ENCODE measurements around the gene LYPLAL1. TPM values are rescaled to one million over a fixed set of nuclear protein-coding genes. Genes with fewer than 3 reads are reported as not detected.

The LYPLAL1 gene
- total and polyA plus RNA-seq, 9 of the 15 experiments (the other 6 are each of a cell fraction or from before 2014, with no cell fraction given) = 14.9 to 179 (median 46.3) TPM

DNA sequence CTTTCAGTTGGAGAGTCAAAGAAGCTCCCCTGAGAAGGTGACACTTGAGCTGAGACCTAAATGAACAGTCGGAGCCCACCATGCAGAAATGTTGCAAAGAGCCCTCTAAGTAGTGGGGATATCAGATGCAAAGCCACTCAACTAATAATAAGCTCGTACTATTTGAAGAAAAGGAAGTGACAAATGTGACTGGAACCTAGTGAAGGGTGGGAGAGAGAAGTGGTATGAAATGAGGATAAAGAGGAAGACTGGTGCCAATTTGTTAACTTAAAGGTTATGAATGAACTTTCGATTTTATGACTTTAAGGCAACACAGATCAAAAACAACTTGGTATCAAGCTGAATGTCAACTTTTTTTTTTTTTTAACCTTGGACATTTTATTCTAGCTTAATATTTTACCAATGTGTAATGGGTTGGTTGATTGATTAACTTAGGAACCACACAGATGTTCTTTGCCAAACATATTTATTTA lies 14.7 kb downstream of the LYPLAL1 start:
- intact Hi-C loops (cut with micrococcal nuclease) (no loop called here), in situ Hi-C loops (cut with MboI) (no loop called here)
- Histone ChIP-seq H3K4me3 (no peak overlapping the region), H3K9me3 (replicated peaks; ENCODE audit: control insufficient read depth, insufficient read depth, low read depth, low read length) (no peaks in the 10 kb centered on the region; the same call in 1 of the 2 replicates), H3K79me2 (ENCODE audit: control insufficient read depth, insufficient read depth, low read length) (peaks cover 76% of the 10 kb centered on the region), H3K27me3 (ENCODE audit: control insufficient read depth in 2 of 2, insufficient read depth in 2 of 2, low read length in 2 of 2) (no peaks in the 10 kb centered on the region), H3K4me2 (ENCODE audit: insufficient read depth, low read length) (no peak overlapping the region), H3K9ac (ENCODE audit: insufficient read depth in 1 of 2, low read depth in 2 of 2, low read length in 2 of 2) (no peak overlapping the region), H3K36me3 (ENCODE audit: control insufficient read depth, insufficient read depth, low read length) (peaks cover 11% of the 10 kb centered on the region; the same call in 2 of the 3 replicates), H3K27ac (ENCODE audit: extremely low read depth, low read depth, low read length) (no peak overlapping the region), H3K9me1 (ENCODE audit: control insufficient read depth, insufficient read depth, low read length) (no peaks in the 10 kb centered on the region), H2AFZ (ENCODE audit: low read depth, low read length) (no peak overlapping the region), H3K4me1 (replicated peaks in 1 of 2; ENCODE audit: control insufficient read depth in 2 of 2, insufficient read depth in 2 of 2, low read length in 2 of 2) (peaks cover 0 to 10% of the 10 kb centered on the region in 2 experiments; a peak in 2 of 5 replicates), H4K20me1 (replicated peaks; ENCODE audit: control insufficient read depth, insufficient read depth, low read length) (no peaks in the 10 kb centered on the region)
- WGBS (ENCODE audit: insufficient coverage, low coverage, missing lambda C conversion rate) = 80% methylated on average over 3 of the region's 3 CpGs
- ATAC-seq (peak; percentile 39), FAIRE-seq (no peak), DNase-seq (ENCODE audit: extremely low read depth in 1 of 4, low spot score in 3 of 4) (no peak)
- BruUV-seq (replicated peaks) = no TSS peak
- ChIA-PET POLR2A (interaction anchor here (0.8 to 4.8 kb wide), 3 partner anchors 9 to 13 kb away, joined by 3 to 40 read pairs (median 6); partner anchors contain the start of gene LYPLAL1), CTCF (ENCODE audit: low intra/inter-chr PET ratio) (no interaction called here)
- TF ChIP-seq NCOA4 (IDR thresholded peaks at IDR 0.05; ENCODE audit: partially characterized antibody) (no peak), ZNF121 (CRISPR knock-in tag; conservative IDR thresholded peaks at IDR 0.05) (no peak), SLC30A9 (CRISPR knock-in tag; IDR thresholded peaks at IDR 0.05) (no peak), XRCC4 (IDR thresholded peaks at IDR 0.05; ENCODE audit: extremely low read depth, insufficient read depth, insufficient read length) (no peak), ZNF24 (IDR thresholded peaks at IDR 0.05) (no peak), ETV5 (CRISPR knock-in tag; IDR thresholded peaks at IDR 0.05; ENCODE audit: low read depth) (no peak)
- TF ChIP-seq, protein P1, sequence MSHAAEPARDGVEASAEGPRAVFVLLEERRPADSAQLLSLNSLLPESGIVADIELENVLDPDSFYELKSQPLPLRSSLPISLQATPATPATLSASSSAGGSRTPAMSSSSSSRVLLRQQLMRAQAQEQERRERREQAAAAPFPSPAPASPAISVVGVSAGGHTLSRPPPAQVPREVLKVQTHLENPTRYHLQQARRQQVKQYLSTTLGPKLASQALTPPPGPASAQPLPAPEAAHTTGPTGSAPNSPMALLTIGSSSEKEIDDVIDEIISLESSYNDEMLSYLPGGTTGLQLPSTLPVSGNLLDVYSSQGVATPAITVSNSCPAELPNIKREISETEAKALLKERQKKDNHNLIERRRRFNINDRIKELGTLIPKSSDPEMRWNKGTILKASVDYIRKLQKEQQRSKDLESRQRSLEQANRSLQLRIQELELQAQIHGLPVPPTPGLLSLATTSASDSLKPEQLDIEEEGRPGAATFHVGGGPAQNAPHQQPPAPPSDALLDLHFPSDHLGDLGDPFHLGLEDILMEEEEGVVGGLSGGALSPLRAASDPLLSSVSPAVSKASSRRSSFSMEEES (CRISPR knock-in tag; IDR thresholded peaks at IDR 0.05) = no peak
